K562 (cell line): ENCODE results near the gene BCL7C. TPM values are rescaled to one million over a fixed set of nuclear protein-coding genes. Genes with fewer than 3 reads are reported as not detected.
A peak's percentile ranks its signal among the peaks of the same experiment; 100 is the strongest.

Experiments used
- ARID2 ChIP-seq: fragments of 450-650 bp; IDR thresholded peaks from 2 replicates; pipeline ENCODE4 v1.6.1; 2017; ENCODE audit warnings: antibody characterized with exemption, mild to moderate bottlenecking
- ATF7 ChIP-seq: fragments of 450-650 bp; IDR thresholded peaks from 2 replicates; pipeline ENCODE4 v1.7.1; 2014; ENCODE audit warnings: mild to moderate bottlenecking, moderate library complexity
- BMI1 ChIP-seq: fragments of 150-350 bp; IDR thresholded peaks from 2 replicates; pipeline ENCODE4 v1.6.1; 2014; ENCODE audit warnings: low read length
- CAMTA2 ChIP-seq: fragments of 250-450 bp; sonication (Bioruptor Pico); conservative IDR thresholded peaks from 2 replicates; pipeline ENCODE4 v1.5.1; 2022
- ESRRA ChIP-seq: fragments of 450-650 bp; IDR thresholded peaks from 2 replicates; pipeline ENCODE4 v1.6.1; 2014; ENCODE audit warnings: low read depth, mild to moderate bottlenecking, moderate library complexity, borderline replicate concordance
- FOXP4 ChIP-seq: sonication (generic); formaldehyde crosslinking; IDR thresholded peaks from 2 replicates; pipeline ENCODE4 v1.8.0; 2022; ENCODE audit warnings: mild to moderate bottlenecking, missing genetic modification reagents, borderline replicate concordance
- HCFC1 ChIP-seq: IDR thresholded peaks from 2 replicates; pipeline ENCODE4 v1.6.1; 2012; ENCODE audit warnings: low read depth, low read length, improper control_type of control experiment
- HEY1 ChIP-seq: fragments of 250-450 bp; sonication (Bioruptor Pico); IDR thresholded peaks from 2 replicates; pipeline ENCODE4 v1.5.0; 2020; ENCODE audit warnings: mild to moderate bottlenecking, moderate library complexity, borderline replicate concordance
- KDM4B ChIP-seq, 2 experiments: fragments of 450-650 bp in 1 of 2; sonication (generic) in 1 of 2; IDR thresholded peaks; 2 replicates each; pipeline ENCODE4 v1.6.1; 2016 to 2017; ENCODE audit warnings: borderline replicate concordance in 2 of 2, antibody characterized with exemption in 1 of 2, low read depth in 1 of 2, mild to moderate bottlenecking in 1 of 2
- MED1 ChIP-seq: sonication (generic); formaldehyde crosslinking; IDR thresholded peaks from 2 replicates; pipeline ENCODE4 v1.8.1; 2023; ENCODE audit warnings: missing genetic modification reagents, borderline replicate concordance
- MYC ChIP-seq, 2 experiments: fragments of 250-450 bp in 1 of 2; sonication (Bioruptor Pico) in 1 of 2; IDR thresholded peaks; 2 replicates each; pipeline versions ENCODE4 v1.5.1 to v1.6.1; 2012 to 2021; ENCODE audit warnings: low read depth in 2 of 2, borderline replicate concordance in 1 of 2, improper control_type of control experiment in 1 of 2, low read length in 1 of 2, mild to moderate bottlenecking in 1 of 2, moderate library complexity in 1 of 2
- PHB ChIP-seq: fragments of 250-450 bp; sonication (Bioruptor Pico); IDR thresholded peaks from 2 replicates; pipeline ENCODE4 v1.5.0; 2021
- PHF21A ChIP-seq: fragments of 450-650 bp; IDR thresholded peaks from 2 replicates; pipeline ENCODE4 v1.6.1; 2017; ENCODE audit warnings: low read depth, borderline replicate concordance
- POLR2H ChIP-seq: IDR thresholded peaks from 2 replicates; pipeline ENCODE4 v1.6.1; 2016; ENCODE audit warnings: missing genetic modification characterization, low read depth, mild to moderate bottlenecking, control low read depth, missing compliant biosample characterization, moderate library complexity
- TBP ChIP-seq: optimal IDR thresholded peaks from 2 replicates; pipeline ENCODE3; 2011; ENCODE audit warnings: low read depth, low read length, improper control_type of control experiment
- ZNF121 ChIP-seq: sonication (generic); formaldehyde crosslinking; conservative IDR thresholded peaks from 2 replicates; pipeline ENCODE4 v1.8.0; 2022; ENCODE audit warnings: missing genetic modification reagents
- ZNF277 ChIP-seq: fragments of 250-450 bp; sonication (Bioruptor Pico); IDR thresholded peaks from 2 replicates; pipeline ENCODE4 v1.8.0; 2022; ENCODE audit warnings: inconsistent platforms, mild to moderate bottlenecking, moderate library complexity, borderline replicate concordance
- ZNF584 ChIP-seq: fragments of 200-800 bp; sonication (Bioruptor generic); IDR thresholded peaks from 2 replicates; pipeline ENCODE4 v1.6.1; 2016; ENCODE audit warnings: low read depth, mild to moderate bottlenecking, missing genetic modification characterization, missing compliant biosample characterization
- ZNF707 ChIP-seq: fragments of 250-450 bp; sonication (Bioruptor Pico); conservative IDR thresholded peaks from 2 replicates; pipeline ENCODE4 v1.8.0; 2022; ENCODE audit warnings: inconsistent platforms, mild to moderate bottlenecking, moderate library complexity
- polyA plus RNA-seq, 8 experiments: library from polyadenylated mRNA; depleted of rRNA in 4 of 8; stranded (reverse) in 5 of 8; unstranded in 3 of 8; fragments of >200 nt; fragmentation: Nextera tagmentation in 2 of 8; fragmentation: Illumina TruSeq in 1 of 8; extraction: Ambion mirVana in 2 of 8; extraction: Trizol in 1 of 8; gene quantifications; 2 replicates each; pipeline versions ENCODE4 v1.2.1 to v1.2.3, GENCODE V29; 2011 to 2014; ENCODE audit warnings: inconsistent platforms in 1 of 8, missing spikeins in 1 of 8
- total RNA-seq, 7 experiments: library from RNA; depleted of rRNA in 6 of 7; stranded (reverse); fragments of >200 nt in 6 of 7; fragmentation: Illumina TruSeq in 2 of 7; extraction: Trizol in 2 of 7; gene quantifications; 2 replicates each; pipeline versions ENCODE4 v1.2.1 to v1.2.3, GENCODE V29; 2011 to 2021; ENCODE audit warnings: low replicate concordance in 1 of 7
- TF ChIP-seq, protein P1 (sequence below): fragments of 250-450 bp; sonication (Bioruptor Pico); IDR thresholded peaks from 2 replicates; pipeline ENCODE4 v1.8.0; 2022; ENCODE audit warnings: inconsistent platforms
- TF ChIP-seq, protein P2 (sequence below): fragments of 250-450 bp; sonication (Bioruptor Pico); IDR thresholded peaks from 2 replicates; pipeline ENCODE4 v1.4.0; 2020; ENCODE audit warnings: mild to moderate bottlenecking

Gene BCL7C
- total and polyA plus RNA-seq, 9 of the 15 experiments (the other 6 are each of a cell fraction or from before 2014, with no cell fraction given), result 1.7 to 85.8 (median 19.6) TPM

DNA sequence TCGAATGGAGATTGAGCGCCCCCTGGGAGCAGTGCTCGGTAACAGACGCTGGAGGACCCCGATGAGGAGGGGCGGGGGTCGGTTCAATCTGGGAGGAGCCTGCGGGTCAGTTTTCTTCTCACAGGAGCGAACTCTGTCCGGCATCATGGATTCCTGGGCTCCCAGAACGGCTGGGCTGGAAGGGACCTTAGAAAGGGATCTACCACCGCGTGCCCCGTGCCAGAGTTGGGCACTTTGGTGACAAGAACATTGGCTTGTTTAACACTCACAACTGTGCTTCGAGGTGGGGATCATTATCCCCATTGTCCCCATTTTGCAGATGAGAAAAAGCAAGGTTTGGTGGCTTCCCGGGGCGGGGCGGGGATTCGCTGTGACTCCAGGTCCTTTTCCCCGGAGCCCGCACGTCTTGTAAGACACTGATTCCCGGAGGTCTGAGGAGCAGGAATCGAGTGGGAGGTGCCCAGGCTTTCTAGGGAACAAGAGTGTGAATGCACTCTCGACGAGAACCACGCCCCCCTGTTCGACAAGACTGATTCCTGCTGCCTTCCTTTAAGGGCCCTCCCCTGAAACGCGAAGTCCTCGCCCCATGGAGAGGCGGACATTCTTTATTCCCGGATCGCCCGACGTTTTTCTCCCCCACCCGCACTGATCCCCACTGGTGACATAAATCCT, 28.0 kb upstream of the BCL7C start (continued):
- TF ChIP-seq ZNF277, result no peak
- no peak for TF ChIP-seq FOXP4 (CRISPR knock-in tag)
- TF ChIP-seq MYC (IDR thresholded peaks at IDR 0.05; ENCODE audit: low read depth, low read length), result peak; percentile 13; the same call in 1 of the 2 replicates
- TF ChIP-seq MYC (CRISPR knock-in tag; IDR thresholded peaks at IDR 0.05; ENCODE audit: borderline replicate concordance, low read depth), result no peak
- 0 out of 2 replicates have a peak, but pooled peaks have one; percentile 42 for TF ChIP-seq ARID2
- TF ChIP-seq TBP, result peak; percentile 24
- TF ChIP-seq PHF21A, result no peak
- no peak for TF ChIP-seq HCFC1
- no peak for TF ChIP-seq ZNF121
- TF ChIP-seq POLR2H (tag), result no peak
- TF ChIP-seq, protein P1, sequence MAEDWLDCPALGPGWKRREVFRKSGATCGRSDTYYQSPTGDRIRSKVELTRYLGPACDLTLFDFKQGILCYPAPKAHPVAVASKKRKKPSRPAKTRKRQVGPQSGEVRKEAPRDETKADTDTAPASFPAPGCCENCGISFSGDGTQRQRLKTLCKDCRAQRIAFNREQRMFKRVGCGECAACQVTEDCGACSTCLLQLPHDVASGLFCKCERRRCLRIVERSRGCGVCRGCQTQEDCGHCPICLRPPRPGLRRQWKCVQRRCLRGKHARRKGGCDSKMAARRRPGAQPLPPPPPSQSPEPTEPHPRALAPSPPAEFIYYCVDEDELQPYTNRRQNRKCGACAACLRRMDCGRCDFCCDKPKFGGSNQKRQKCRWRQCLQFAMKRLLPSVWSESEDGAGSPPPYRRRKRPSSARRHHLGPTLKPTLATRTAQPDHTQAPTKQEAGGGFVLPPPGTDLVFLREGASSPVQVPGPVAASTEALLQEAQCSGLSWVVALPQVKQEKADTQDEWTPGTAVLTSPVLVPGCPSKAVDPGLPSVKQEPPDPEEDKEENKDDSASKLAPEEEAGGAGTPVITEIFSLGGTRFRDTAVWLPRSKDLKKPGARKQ (CRISPR knock-in tag), result no peak
- TF ChIP-seq ATF7, result no peak
- TF ChIP-seq, protein P2, sequence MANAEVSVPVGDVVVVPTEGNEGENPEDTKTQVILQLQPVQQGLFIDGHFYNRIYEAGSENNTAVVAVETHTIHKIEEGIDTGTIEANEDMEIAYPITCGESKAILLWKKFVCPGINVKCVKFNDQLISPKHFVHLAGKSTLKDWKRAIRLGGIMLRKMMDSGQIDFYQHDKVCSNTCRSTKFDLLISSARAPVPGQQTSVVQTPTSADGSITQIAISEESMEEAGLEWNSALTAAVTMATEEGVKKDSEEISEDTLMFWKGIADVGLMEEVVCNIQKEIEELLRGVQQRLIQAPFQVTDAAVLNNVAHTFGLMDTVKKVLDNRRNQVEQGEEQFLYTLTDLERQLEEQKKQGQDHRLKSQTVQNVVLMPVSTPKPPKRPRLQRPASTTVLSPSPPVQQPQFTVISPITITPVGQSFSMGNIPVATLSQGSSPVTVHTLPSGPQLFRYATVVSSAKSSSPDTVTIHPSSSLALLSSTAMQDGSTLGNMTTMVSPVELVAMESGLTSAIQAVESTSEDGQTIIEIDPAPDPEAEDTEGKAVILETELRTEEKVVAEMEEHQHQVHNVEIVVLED (CRISPR knock-in tag), result 0 out of 2 replicates have a peak, but pooled peaks have one; percentile 5
- no peak for TF ChIP-seq CAMTA2 (CRISPR knock-in tag)
- peak; percentile 31; the same call in 1 of the 2 replicates for TF ChIP-seq ESRRA
- no peak for TF ChIP-seq HEY1 (CRISPR knock-in tag)
- TF ChIP-seq PHB (CRISPR knock-in tag), result no peak
- TF ChIP-seq MED1 (CRISPR knock-in tag), result no peak
- no peak for TF ChIP-seq ZNF707 (CRISPR knock-in tag)
- no peak for TF ChIP-seq BMI1
- no peak for TF ChIP-seq ZNF584
- no peak for TF ChIP-seq KDM4B (IDR thresholded peaks at IDR 0.05; ENCODE audit: borderline replicate concordance in 2 of 2, low read depth in 1 of 2)
